Gastrocnemius medialis (tissue), 4 donors: ENCODE results near the gene HNRNPDL. TPM values are rescaled to one million over a fixed set of nuclear protein-coding genes. Genes with fewer than 3 reads are reported as not detected.
A peak's percentile ranks its signal among the peaks of the same experiment; 100 is the strongest.
"Not testable (repeated sequence)": the region's sequence is repeated elsewhere in the genome, so short reads cannot be mapped to it uniquely, and the experiment has no call there.

Experiments used
- ATAC-seq, 2 donors: fragments of 150-250 bp; one replicate each; pipeline ENCODE4 v1.9.1; 2016
- DNase-seq, 2 donors: peaks; one replicate each; pipeline ENCODE4 v3.0.0-alpha.2; 2019
- H3K27ac ChIP-seq, 4 donors: fragments of 200-600 bp; sonication (generic); 1 replicate in 1 of 4; 2 replicates in 3 of 4; pipeline ENCODE4 v1.5.1; 2016 to 2018; ENCODE audit warnings: mild to moderate bottlenecking in 2 of 4, moderate library complexity in 1 of 4
- H3K27me3 ChIP-seq, 3 donors: fragments of 200-600 bp; sonication (generic) in 2 of 3; 1 replicate in 1 of 3; 2 replicates in 2 of 3; pipeline versions ENCODE4 v1.5.1 to v1.6.0; 2016 to 2019; ENCODE audit warnings: mild to moderate bottlenecking in 1 of 3, moderate library complexity in 1 of 3
- H3K36me3 ChIP-seq, 2 donors: fragments of 200-600 bp; sonication (generic) in 1 of 2; one replicate each; pipeline ENCODE4 v1.5.1; 2017 to 2018
- H3K4me1 ChIP-seq, 2 donors: fragments of 200-600 bp; sonication (generic) in 1 of 2; one replicate each; pipeline ENCODE4 v1.5.1; 2016 to 2017; ENCODE audit warnings: mild to moderate bottlenecking in 2 of 2
- H3K4me3 ChIP-seq, 4 donors: fragments of 200-600 bp; sonication (generic) in 3 of 4; 1 replicate in 1 of 4; 2 replicates in 3 of 4; pipeline ENCODE4 v1.5.1; 2016 to 2019; ENCODE audit warnings: mild to moderate bottlenecking in 2 of 4
- H3K9me3 ChIP-seq, 3 donors: fragments of 200-600 bp; sonication (generic) in 2 of 3; 1 replicate in 1 of 3; 2 replicates in 2 of 3; pipeline ENCODE4 v1.5.1; 2016 to 2019
- CTCF ChIP-seq, 5 experiments: fragments of 450-650 bp in 3 of 5; fragments of 200-600 bp in 2 of 5; sonication (generic) in 2 of 5; IDR thresholded peaks in 4 of 5; conservative IDR thresholded peaks in 1 of 5; 1 replicate in 4 of 5; 2 replicates in 1 of 5; pipeline ENCODE4 v1.5.1; 2016 to 2019; ENCODE audit warnings: antibody characterized with exemption in 5 of 5, mild to moderate bottlenecking in 3 of 5, moderate library complexity in 3 of 5
- POLR2A ChIP-seq, 2 donors: fragments of 450-650 bp; IDR thresholded peaks; one replicate each; pipeline ENCODE4 v1.6.1; 2017; ENCODE audit warnings: antibody characterized with exemption in 2 of 2, mild to moderate bottlenecking in 2 of 2, moderate library complexity in 2 of 2
- in situ Hi-C, 4 donors: fragments of 200-750 bp; cut with MboI; loops; one replicate each; pipeline versions ENCODE4 v1.15.0 to v1.8.0; 2017; ENCODE audit warnings: low sequenced_read_pairs in 4 of 4
- intact Hi-C: fragments of 100-400 bp; cut with DNase I; formaldehyde crosslinking; loops from one replicate; pipeline ENCODE4 v1.15.1; 2023; ENCODE audit warnings: low total_unique reads
- total RNA-seq, 4 donors: library from RNA; depleted of rRNA; stranded (reverse); fragments of >200 nt; gene quantifications; one replicate each; pipeline versions ENCODE4 v1.1.0 to v1.2.3, GENCODE V29; 2016

Gene HNRNPDL
- total RNA-seq, 4 donors from 2014 or later: 151 to 275 (median 226) TPM

GRCh38 chr4:82422616-82423015 is 7.6 kb downstream of the HNRNPDL start:
- H3K9me3 ChIP-seq: no peaks in the 10 kb centered on the region
- DNase-seq (no peak), ATAC-seq (no peak)
- TF ChIP-seq CTCF (IDR thresholded peaks at IDR 0.05 in 4 of 5, conservative IDR thresholded peaks at IDR 0.05 in 1 of 5) (no peak), POLR2A (IDR thresholded peaks at IDR 0.05) (no peak)
- intact Hi-C loops (loop anchor here (10.0 kb wide), 2 partner anchors 138 to 1032 kb away; partner anchors contain the start of genes HELQ and MRPS18C), in situ Hi-C loops (loop anchor here in 1 of 4 donors (10.0 kb wide), 1 partner anchor 138 kb away; no protein-coding TSS in a partner anchor)
- no peak overlapping the region for H3K4me3 ChIP-seq
- H3K4me1 ChIP-seq: peaks cover 17% of the 10 kb centered on the region in 2 donors
- peaks cover 0 to 44% of the 10 kb centered on the region in 2 donors for H3K36me3 ChIP-seq
- no peaks in the 10 kb centered on the region for H3K27me3 ChIP-seq
- no peak overlapping the region for H3K27ac ChIP-seq

- Histone ChIP-seq H3K27me3 (no peaks in the 10 kb centered on the region), H3K27ac (no peak overlapping the region), H3K9me3 (no peaks in the 10 kb centered on the region), H3K4me3 (no peak overlapping the region), H3K36me3 (peaks cover 0 to 40% of the 10 kb centered on the region in 2 donors), H3K4me1 (peaks cover 10% of the 10 kb centered on the region in 2 donors)
- DNase-seq: no peak
- in situ Hi-C loops (loop anchor here in 1 of 4 donors (10.0 kb wide), 1 partner anchor 137 kb away; no protein-coding TSS in a partner anchor), intact Hi-C loops (loop anchor here (10.0 kb wide), 2 partner anchors 137 to 1033 kb away; partner anchors contain the start of genes HELQ and MRPS18C)
- peak in 1 of 2 donors; percentile 31 for ATAC-seq
- no peak for TF ChIP-seq CTCF (IDR thresholded peaks at IDR 0.05 in 4 of 5, conservative IDR thresholded peaks at IDR 0.05 in 1 of 5)
- TF ChIP-seq POLR2A (IDR thresholded peaks at IDR 0.05): no peak
Observed at GRCh38 chr4:82421796-82422560, 8.3 kb downstream of the HNRNPDL start.

DNA sequence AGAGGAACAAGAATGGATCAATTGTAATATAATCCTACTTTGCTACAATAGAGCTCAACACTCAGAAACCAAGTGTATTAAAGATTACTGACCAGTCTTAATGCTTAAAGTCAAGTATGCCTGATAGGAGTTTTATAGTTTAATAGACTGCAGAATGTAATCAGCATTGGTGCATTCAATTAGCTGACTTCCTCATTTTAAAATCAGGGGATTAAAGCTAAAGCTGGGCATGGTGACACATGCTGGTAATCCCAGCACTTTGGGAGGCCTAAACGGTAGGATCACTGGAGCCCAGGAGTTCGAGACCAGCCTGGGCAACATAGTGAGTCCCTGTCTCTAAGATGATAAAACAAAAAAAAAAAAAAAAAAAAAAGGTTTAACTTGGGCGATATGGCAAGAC is 10.8 kb downstream of the HNRNPDL start:
- Histone ChIP-seq H3K9me3 (no peaks in the 10 kb centered on the region), H3K27ac (no peak overlapping the region), H3K36me3 (peaks cover 0 to 15% of the 10 kb centered on the region in 2 donors), H3K4me1 (no peaks in the 10 kb centered on the region), H3K27me3 (no peaks in the 10 kb centered on the region), H3K4me3 (no peak overlapping the region)
- intact Hi-C loops (no loop called here), in situ Hi-C loops (no loop called here)
- no peak for ATAC-seq
- DNase-seq: no peak
- TF ChIP-seq CTCF (IDR thresholded peaks at IDR 0.05 in 4 of 5, conservative IDR thresholded peaks at IDR 0.05 in 1 of 5) (no peak), POLR2A (IDR thresholded peaks at IDR 0.05) (no peak)

DNA sequence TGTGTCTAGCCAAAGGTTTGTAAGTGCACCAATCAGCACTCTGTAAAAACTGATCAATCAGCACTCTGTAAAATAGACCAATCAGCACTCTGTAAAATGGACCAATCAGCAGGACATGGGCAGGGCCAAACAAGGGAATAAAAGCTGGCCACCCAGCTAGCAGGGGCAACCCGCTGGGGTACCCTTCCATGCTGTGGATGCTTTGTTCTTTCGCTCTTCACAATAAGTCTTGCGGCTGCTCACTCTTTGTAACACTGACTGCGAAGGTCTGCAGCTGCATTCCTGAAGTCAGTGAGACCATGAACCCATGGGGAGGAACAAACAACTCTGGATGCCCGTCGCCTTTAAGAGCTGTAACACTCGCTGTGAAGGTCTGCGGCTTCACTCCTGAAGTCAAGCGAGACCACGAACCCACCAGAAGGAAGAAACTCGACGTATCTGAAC is 14.3 kb downstream of the HNRNPDL start:
- TF ChIP-seq CTCF (IDR thresholded peaks at IDR 0.05 in 4 of 5, conservative IDR thresholded peaks at IDR 0.05 in 1 of 5) (no peak), POLR2A (IDR thresholded peaks at IDR 0.05) (no peak)
- in situ Hi-C loops: no loop called here
- no peaks in the 10 kb centered on the region for H3K27me3 ChIP-seq
- no peak overlapping the region for H3K4me3 ChIP-seq
- no peaks in the 10 kb centered on the region for H3K4me1 ChIP-seq
- intact Hi-C loops: no loop called here
- DNase-seq: no peak
- H3K27ac ChIP-seq: no peak overlapping the region
- H3K9me3 ChIP-seq: no peaks in the 10 kb centered on the region
- no peak for ATAC-seq
- H3K36me3 ChIP-seq: no peaks in the 10 kb centered on the region

DNA sequence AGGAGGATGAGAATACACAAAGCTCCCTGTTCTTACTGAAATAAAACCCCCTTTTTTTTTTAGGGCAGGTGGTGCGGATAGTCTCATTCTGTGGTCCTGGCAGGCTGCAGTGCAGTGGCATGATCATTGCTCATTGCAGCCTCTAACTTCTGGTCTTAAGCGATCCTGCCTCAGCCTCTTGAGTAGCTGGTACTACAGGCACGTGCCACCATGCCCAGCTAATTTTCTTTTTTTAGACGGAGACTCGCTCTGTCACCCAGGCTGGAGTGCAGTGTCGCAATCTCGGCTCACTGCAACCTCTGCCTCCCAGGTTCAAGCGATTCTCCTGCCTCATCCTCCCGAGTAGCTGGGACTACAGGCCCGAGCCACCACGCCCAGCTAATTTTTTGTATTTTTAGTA is 15.2 kb downstream of the HNRNPDL start:
- in situ Hi-C loops, H3K36me3 ChIP-seq, H3K27ac ChIP-seq, H3K4me3 ChIP-seq, H3K27me3 ChIP-seq, DNase-seq, ATAC-seq, H3K4me1 ChIP-seq, intact Hi-C loops, H3K9me3 ChIP-seq: not testable (repeated sequence)
